HepG2 (cell line): ENCODE data around the gene FAM43A. TPM values are rescaled to one million over a fixed set of nuclear protein-coding genes. Genes with fewer than 3 reads are reported as not detected.

Experiments used
- CCDC6 ChIP-seq: sonication (generic); formaldehyde crosslinking; IDR thresholded peaks from 2 replicates; pipeline ENCODE4 v1.8.1; 2022; ENCODE audit warnings: mild to moderate bottlenecking, missing genetic modification reagents, moderate library complexity
- ETV5 ChIP-seq: IDR thresholded peaks from 2 replicates; pipeline ENCODE4 v1.6.1; 2018; ENCODE audit warnings: missing biosample characterization, missing genetic modification reagents, inconsistent platforms, borderline replicate concordance
- GATAD2A ChIP-seq: IDR thresholded peaks from 2 replicates; pipeline ENCODE4 v1.6.1; 2016
- GFI1 ChIP-seq: sonication (generic); formaldehyde crosslinking; IDR thresholded peaks from 2 replicates; pipeline ENCODE4 v1.5.0; 2020; ENCODE audit warnings: missing genetic modification reagents, mild to moderate bottlenecking, borderline replicate concordance
- HDAC1 ChIP-seq: sonication (generic); formaldehyde crosslinking; IDR thresholded peaks from 2 replicates; pipeline ENCODE4 v1.5.1; 2020; ENCODE audit warnings: mild to moderate bottlenecking, missing genetic modification reagents
- HMG20A ChIP-seq: IDR thresholded peaks from 2 replicates; pipeline ENCODE4 v1.6.1; 2016; ENCODE audit warnings: borderline replicate concordance
- KAT2B ChIP-seq: fragments of 150-350 bp; IDR thresholded peaks from 2 replicates; pipeline ENCODE4 v1.6.1; 2014; ENCODE audit warnings: low read depth, low read length, borderline replicate concordance
- KLF6 ChIP-seq: IDR thresholded peaks from 2 replicates; pipeline ENCODE4 v1.8.0; 2016; ENCODE audit warnings: missing biosample characterization, missing genetic modification reagents
- NFYB ChIP-seq: sonication (generic); formaldehyde crosslinking; IDR thresholded peaks from 2 replicates; pipeline ENCODE4 v1.4.0; 2020; ENCODE audit warnings: missing genetic modification reagents
- RBFOX2 ChIP-seq: fragments of 200-400 bp; formaldehyde crosslinking; IDR thresholded peaks from 2 replicates; pipeline ENCODE4 v1.6.1; 2017; ENCODE audit warnings: low read depth, mild to moderate bottlenecking, low read length
- TBP ChIP-seq: sonication (generic); formaldehyde crosslinking; IDR thresholded peaks from 2 replicates; pipeline ENCODE4 v1.5.0; 2020; ENCODE audit warnings: missing genetic modification reagents
- THAP11 ChIP-seq: IDR thresholded peaks from 2 replicates; pipeline ENCODE4 v1.6.1; 2016; ENCODE audit warnings: missing biosample characterization, missing genetic modification reagents
- XRCC5 ChIP-seq: fragments of 200-400 bp; formaldehyde crosslinking; optimal IDR thresholded peaks from 2 replicates; pipeline ENCODE3; 2017; ENCODE audit warnings: mild to moderate bottlenecking, low read length
- ZNF101 ChIP-seq: sonication (generic); formaldehyde crosslinking; IDR thresholded peaks from 2 replicates; pipeline ENCODE4 v1.4.0; 2020; ENCODE audit warnings: mild to moderate bottlenecking, low read depth, missing genetic modification reagents, borderline replicate concordance
- ZNF124 ChIP-seq: sonication (generic); formaldehyde crosslinking; IDR thresholded peaks from 2 replicates; pipeline ENCODE4 v1.4.0; 2020; ENCODE audit warnings: missing genetic modification reagents
- ZNF687 ChIP-seq: sonication (generic); formaldehyde crosslinking; IDR thresholded peaks from 2 replicates; pipeline ENCODE4 v1.5.1; 2020; ENCODE audit warnings: mild to moderate bottlenecking, missing genetic modification reagents, moderate library complexity
- ZNF768 ChIP-seq: sonication (generic); formaldehyde crosslinking; IDR thresholded peaks from 2 replicates; pipeline ENCODE4 v1.4.0; 2020; ENCODE audit warnings: missing genetic modification reagents
- polyA plus RNA-seq, 8 experiments: library from polyadenylated mRNA; depleted of rRNA in 3 of 8; stranded (reverse) in 7 of 8; unstranded in 1 of 8; fragments of >200 nt; fragmentation: Illumina TruSeq in 4 of 8; extraction: Trizol in 4 of 8; gene quantifications; 2 replicates each; pipeline versions ENCODE4 v1.2.1 to v1.2.3, GENCODE V29; 2011 to 2016; ENCODE audit warnings: low read depth in 4 of 8, missing spikeins in 1 of 8, mixed read lengths in 1 of 8; ENCODE audit not compliant: insufficient read depth in 1 of 8
- total RNA-seq, 5 experiments: library from RNA; depleted of rRNA; stranded (reverse); fragments of >200 nt; fragmentation: Illumina TruSeq; extraction: Trizol; gene quantifications; 2 replicates each; pipeline ENCODE4 v1.2.3, GENCODE V29; 2016; ENCODE audit warnings: low read depth in 1 of 5
- TF ChIP-seq, protein P1 (sequence below): sonication (generic); formaldehyde crosslinking; IDR thresholded peaks from 2 replicates; pipeline ENCODE4 v1.4.0; 2020; ENCODE audit warnings: low read depth, missing genetic modification reagents
- TF ChIP-seq, protein P2 (sequence below): sonication (generic); formaldehyde crosslinking; IDR thresholded peaks from 2 replicates; pipeline ENCODE4 v1.5.0; 2020; ENCODE audit warnings: mild to moderate bottlenecking, missing genetic modification reagents, moderate library complexity

FAM43A gene
- total and polyA plus RNA-seq, 2 of the 13 experiments (the other 11 are each of a cell fraction or from before 2014, with no cell fraction given), result 0.91 to 1.8 TPM

DNA sequence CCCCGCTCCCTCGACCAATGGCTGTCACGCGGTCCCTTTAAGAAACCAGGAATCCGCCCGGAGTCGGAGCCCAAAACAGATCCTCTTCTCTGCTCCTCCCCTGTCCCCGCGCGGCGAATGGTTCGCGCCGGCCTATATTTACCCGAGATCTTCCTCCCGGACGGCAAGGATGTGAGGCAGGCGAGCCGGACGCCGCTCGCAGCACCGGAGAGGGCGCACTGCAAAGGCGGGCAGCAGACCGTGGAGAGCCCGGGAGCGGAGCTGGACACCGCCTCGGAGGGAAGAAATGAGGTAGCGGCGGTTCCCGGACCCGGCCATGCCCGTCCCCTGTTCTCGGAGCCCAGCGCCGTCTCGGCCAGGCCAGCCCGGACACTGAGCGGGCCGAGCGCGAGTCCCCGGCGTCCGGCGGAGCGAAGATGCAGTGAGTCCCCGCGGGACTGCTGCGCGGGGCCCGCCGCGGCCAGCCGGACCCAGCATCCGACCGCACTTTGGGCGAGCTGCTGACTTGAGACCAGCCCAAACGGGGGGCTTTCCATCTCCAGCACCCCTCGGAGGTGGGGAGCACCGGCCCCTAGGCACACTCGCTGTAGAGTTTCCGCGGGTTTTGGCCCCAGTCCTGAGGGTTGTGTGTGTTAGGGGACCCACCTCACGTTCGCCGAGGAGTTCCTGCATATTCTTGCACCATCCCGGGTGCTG lies at the start of gene FAM43A (continued):
- TF ChIP-seq CCDC6 (CRISPR knock-in tag), result peak; percentile 41; the same call in 1 of the 2 replicates
- TF ChIP-seq NFYB (CRISPR knock-in tag), result peak; percentile 51; the same call in 1 of the 2 replicates
- TF ChIP-seq XRCC5, result peak; percentile 46
- TF ChIP-seq GFI1 (CRISPR knock-in tag), result 0 out of 2 replicates have a peak, but pooled peaks have one; percentile 44
- TF ChIP-seq ZNF687, result peak; percentile 79
- TF ChIP-seq TBP (CRISPR knock-in tag), result no peak
- TF ChIP-seq ZNF768, result peak; percentile 62; the same call in 1 of the 2 replicates
- peak; percentile 71 for TF ChIP-seq THAP11 (CRISPR knock-in tag)
- peak; percentile 67; the same call in 1 of the 2 replicates for TF ChIP-seq HDAC1
- TF ChIP-seq HMG20A (CRISPR knock-in tag), result no peak; the same call in 1 of the 2 replicates
- TF ChIP-seq, protein P1, sequence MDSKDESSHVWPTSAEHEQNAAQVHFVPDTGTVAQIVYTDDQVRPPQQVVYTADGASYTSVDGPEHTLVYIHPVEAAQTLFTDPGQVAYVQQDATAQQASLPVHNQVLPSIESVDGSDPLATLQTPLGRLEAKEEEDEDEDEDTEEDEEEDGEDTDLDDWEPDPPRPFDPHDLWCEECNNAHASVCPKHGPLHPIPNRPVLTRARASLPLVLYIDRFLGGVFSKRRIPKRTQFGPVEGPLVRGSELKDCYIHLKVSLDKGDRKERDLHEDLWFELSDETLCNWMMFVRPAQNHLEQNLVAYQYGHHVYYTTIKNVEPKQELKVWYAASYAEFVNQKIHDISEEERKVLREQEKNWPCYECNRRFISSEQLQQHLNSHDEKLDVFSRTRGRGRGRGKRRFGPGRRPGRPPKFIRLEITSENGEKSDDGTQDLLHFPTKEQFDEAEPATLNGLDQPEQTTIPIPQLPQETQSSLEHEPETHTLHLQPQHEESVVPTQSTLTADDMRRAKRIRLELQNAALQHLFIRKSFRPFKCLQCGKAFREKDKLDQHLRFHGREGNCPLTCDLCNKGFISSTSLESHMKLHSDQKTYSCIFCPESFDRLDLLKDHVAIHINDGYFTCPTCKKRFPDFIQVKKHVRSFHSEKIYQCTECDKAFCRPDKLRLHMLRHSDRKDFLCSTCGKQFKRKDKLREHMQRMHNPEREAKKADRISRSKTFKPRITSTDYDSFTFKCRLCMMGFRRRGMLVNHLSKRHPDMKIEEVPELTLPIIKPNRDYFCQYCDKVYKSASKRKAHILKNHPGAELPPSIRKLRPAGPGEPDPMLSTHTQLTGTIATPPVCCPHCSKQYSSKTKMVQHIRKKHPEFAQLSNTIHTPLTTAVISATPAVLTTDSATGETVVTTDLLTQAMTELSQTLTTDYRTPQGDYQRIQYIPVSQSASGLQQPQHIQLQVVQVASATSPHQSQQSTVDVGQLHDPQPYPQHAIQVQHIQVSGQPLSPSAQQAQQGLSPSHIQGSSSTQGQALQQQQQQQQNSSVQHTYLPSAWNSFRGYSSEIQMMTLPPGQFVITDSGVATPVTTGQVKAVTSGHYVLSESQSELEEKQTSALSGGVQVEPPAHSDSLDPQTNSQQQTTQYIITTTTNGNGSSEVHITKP (CRISPR knock-in tag), result peak; percentile 99
- peak; percentile 72 for TF ChIP-seq RBFOX2
- no peak for TF ChIP-seq ZNF101 (CRISPR knock-in tag)
- 0 out of 2 replicates have a peak, but pooled peaks have one; percentile 57 for TF ChIP-seq KLF6
- peak; percentile 46; the same call in 1 of the 2 replicates for TF ChIP-seq ZNF124 (CRISPR knock-in tag)
- TF ChIP-seq KAT2B, result no peak
- TF ChIP-seq ETV5 (CRISPR knock-in tag), result peak; percentile 32; the same call in 1 of the 2 replicates
- TF ChIP-seq, protein P2, sequence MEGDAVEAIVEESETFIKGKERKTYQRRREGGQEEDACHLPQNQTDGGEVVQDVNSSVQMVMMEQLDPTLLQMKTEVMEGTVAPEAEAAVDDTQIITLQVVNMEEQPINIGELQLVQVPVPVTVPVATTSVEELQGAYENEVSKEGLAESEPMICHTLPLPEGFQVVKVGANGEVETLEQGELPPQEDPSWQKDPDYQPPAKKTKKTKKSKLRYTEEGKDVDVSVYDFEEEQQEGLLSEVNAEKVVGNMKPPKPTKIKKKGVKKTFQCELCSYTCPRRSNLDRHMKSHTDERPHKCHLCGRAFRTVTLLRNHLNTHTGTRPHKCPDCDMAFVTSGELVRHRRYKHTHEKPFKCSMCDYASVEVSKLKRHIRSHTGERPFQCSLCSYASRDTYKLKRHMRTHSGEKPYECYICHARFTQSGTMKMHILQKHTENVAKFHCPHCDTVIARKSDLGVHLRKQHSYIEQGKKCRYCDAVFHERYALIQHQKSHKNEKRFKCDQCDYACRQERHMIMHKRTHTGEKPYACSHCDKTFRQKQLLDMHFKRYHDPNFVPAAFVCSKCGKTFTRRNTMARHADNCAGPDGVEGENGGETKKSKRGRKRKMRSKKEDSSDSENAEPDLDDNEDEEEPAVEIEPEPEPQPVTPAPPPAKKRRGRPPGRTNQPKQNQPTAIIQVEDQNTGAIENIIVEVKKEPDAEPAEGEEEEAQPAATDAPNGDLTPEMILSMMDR (CRISPR knock-in tag), result peak; percentile 61
- peak; percentile 56 for TF ChIP-seq GATAD2A
